Measurements from ENCODE around the gene XPO6.

Gene XPO6

DNA sequence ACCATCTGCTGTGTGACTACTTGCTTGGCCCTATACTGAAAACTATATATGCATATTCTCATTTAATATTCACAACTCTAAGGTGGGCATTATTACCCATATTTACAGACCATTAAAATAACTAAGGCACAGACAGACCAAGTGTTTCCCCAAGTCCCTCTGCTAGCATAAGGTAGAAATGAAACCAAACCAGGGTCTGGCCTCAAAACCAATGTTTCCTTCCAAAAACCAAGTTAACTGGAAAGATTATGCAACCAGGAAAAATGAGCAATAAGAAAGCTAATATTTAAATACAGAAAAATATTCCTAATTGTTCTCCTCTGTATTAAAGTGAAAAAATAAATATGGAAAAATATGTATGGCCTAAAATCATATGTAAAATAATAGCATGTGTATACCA is 50.1 kb downstream of the XPO6 start:
- no peaks in the 10 kb centered on the region for H3K27me3 ChIP-seq (replicated peaks)
- TF ChIP-seq, protein P1, sequence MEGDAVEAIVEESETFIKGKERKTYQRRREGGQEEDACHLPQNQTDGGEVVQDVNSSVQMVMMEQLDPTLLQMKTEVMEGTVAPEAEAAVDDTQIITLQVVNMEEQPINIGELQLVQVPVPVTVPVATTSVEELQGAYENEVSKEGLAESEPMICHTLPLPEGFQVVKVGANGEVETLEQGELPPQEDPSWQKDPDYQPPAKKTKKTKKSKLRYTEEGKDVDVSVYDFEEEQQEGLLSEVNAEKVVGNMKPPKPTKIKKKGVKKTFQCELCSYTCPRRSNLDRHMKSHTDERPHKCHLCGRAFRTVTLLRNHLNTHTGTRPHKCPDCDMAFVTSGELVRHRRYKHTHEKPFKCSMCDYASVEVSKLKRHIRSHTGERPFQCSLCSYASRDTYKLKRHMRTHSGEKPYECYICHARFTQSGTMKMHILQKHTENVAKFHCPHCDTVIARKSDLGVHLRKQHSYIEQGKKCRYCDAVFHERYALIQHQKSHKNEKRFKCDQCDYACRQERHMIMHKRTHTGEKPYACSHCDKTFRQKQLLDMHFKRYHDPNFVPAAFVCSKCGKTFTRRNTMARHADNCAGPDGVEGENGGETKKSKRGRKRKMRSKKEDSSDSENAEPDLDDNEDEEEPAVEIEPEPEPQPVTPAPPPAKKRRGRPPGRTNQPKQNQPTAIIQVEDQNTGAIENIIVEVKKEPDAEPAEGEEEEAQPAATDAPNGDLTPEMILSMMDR (IDR thresholded peaks at IDR 0.05; ENCODE audit: low read depth, low read length, missing control alignments): no peak
- H3K4me3 ChIP-seq (ENCODE audit: low read depth, low read length): no peak overlapping the region
- in situ Hi-C loops (cut with HindIII; ENCODE audit: low pct_ligation_motif_present, low sequenced_read_pairs): no loop called here
- no peak overlapping the region for H3K27ac ChIP-seq
- H3K36me3 ChIP-seq (replicated peaks): peaks cover 12% of the 10 kb centered on the region
- no peak for DNase-seq

DNA sequence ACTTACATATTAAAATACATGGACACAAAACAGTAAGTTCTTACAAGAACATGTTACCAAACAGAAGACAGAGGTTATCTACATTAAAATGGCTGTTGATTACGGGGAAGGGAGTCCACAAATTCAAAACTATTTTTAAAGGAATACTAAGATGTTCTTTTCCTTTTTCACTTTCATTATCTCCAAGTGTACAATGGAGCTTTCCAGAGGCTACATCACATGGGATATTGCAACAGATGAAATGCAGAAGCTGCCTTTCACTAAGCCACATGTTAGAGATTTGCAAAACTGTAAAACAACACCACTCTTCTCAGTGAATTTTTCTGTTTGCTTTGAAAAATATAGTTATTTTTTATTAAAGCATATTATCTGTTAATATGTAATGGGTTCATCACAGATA is 53.6 kb downstream of the XPO6 start:
- no peak for DNase-seq
- TF ChIP-seq, protein P1 (IDR thresholded peaks at IDR 0.05; ENCODE audit: low read depth, low read length, missing control alignments): no peak
- Histone ChIP-seq H3K27ac (no peak overlapping the region), H3K4me3 (ENCODE audit: low read depth, low read length) (no peak overlapping the region), H3K36me3 (replicated peaks) (peaks cover 12% of the 10 kb centered on the region), H3K27me3 (replicated peaks) (no peaks in the 10 kb centered on the region)
- in situ Hi-C loops (cut with HindIII; ENCODE audit: low pct_ligation_motif_present, low sequenced_read_pairs): no loop called here

DNA sequence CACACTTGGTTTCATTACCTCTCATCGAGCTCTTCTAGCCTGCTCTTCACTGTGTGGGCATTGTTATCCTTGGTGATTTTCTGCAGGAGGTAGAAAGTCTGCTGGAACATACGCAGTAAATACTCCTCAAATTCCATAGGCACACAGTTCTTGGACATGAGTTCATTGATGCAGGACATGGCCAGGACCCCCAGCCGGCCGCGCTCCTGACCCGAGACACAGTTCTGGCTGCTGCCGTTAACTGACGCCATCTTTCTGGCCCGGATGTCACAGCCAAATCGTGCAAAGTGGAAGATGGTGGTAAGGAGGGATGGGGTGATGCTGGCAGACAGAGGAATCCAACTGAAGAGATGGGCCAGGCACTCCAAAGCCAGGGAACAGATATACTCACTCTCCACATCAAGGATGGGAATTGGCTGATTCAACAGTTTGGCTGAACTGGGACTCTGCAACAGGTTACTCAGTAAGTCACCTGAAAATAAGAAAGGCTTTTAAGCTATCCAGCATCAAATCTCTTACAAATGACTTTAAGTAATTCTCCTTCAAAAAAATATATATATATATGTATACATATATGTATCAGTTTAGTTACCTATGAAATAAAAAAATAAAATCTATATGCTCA is 55.6 kb downstream of the XPO6 start:
- peaks cover 32% of the 10 kb centered on the region for H3K36me3 ChIP-seq (replicated peaks)
- H3K27me3 ChIP-seq (replicated peaks): no peaks in the 10 kb centered on the region
- no peak overlapping the region for H3K27ac ChIP-seq
- TF ChIP-seq, protein P1 (IDR thresholded peaks at IDR 0.05; ENCODE audit: low read depth, low read length, missing control alignments): no peak
- in situ Hi-C loops (cut with HindIII; ENCODE audit: low pct_ligation_motif_present, low sequenced_read_pairs): no loop called here
- DNase-seq: no peak
- H3K4me3 ChIP-seq (ENCODE audit: low read depth, low read length): no peak overlapping the region

DNA sequence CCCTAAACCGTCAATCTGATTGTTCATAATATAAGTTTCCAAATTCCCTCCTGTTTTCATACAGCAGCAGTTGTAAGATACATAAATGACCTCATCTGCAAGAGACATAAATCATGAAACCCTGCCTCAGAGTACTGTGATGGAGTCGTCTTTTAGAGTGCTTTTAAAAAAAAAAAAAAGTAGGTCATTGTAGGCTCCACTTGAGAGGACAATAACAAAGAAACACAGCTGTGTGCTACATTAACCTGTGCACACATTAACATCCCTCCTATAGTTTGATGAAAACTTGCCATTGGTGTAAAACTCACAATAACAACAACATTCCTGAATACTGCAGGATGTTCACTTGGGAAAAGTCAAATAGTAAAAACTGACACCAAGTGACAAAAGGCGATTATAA is 56.5 kb downstream of the XPO6 start:
- no peak for DNase-seq
- in situ Hi-C loops (cut with HindIII; ENCODE audit: low pct_ligation_motif_present, low sequenced_read_pairs): no loop called here

DNA sequence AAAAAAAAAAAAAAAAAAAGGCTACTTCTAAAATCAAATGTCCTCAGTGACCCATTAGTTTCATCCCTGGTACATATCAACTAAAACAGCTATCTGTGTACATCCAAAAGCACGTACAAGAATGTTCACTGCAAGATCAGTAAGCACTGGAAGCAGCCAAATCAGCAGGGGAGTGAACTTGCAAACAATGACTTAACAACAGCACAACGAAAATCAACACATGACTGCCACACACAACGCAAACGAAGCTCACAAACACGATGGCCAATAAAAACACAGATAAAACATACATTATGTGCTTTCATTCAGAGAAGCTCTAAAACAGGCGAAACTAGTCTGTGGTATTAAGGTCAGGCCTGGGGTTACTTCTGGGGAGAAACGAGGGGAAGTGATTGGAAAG is 60.6 kb downstream of the XPO6 start:
- no peak overlapping the region for H3K4me3 ChIP-seq (ENCODE audit: low read depth, low read length)
- no peak overlapping the region for H3K27ac ChIP-seq
- H3K36me3 ChIP-seq (replicated peaks): peaks cover 50% of the 10 kb centered on the region
- in situ Hi-C loops (cut with HindIII; ENCODE audit: low pct_ligation_motif_present, low sequenced_read_pairs): no loop called here
- TF ChIP-seq, protein P1 (IDR thresholded peaks at IDR 0.05; ENCODE audit: low read depth, low read length, missing control alignments): no peak
- no peaks in the 10 kb centered on the region for H3K27me3 ChIP-seq (replicated peaks)
- DNase-seq: no peak

More for the DNA sequence above, 56.5 kb downstream of the XPO6 start:
- Histone ChIP-seq H3K27ac (no peak overlapping the region), H3K27me3 (replicated peaks) (no peaks in the 10 kb centered on the region), H3K4me3 (ENCODE audit: low read depth, low read length) (no peak overlapping the region), H3K36me3 (replicated peaks) (peaks cover 39% of the 10 kb centered on the region)
- TF ChIP-seq, protein P1 (IDR thresholded peaks at IDR 0.05; ENCODE audit: low read depth, low read length, missing control alignments): no peak

All from brain microvascular endothelial cell (primary cell).